ENCODE results near the gene DUSP3.

DNA sequence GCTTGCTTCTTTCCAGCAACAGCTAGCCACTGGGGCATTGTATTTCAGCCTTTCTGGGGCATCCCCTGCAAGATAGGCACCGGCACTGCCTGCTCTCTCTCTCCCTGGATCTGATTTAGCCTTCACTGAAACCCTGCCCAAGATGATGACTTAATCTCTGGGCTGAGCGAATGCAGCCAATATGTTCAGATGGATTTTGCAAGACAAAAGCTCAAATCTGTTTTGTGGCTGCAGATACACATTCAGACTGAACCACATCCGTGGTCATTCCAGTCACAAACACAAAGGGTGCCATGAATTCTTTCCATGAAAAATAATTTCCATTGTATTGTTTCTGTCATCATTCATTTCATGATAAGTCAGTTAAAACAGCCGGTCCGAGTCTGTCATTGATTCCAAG, 44.4 kb downstream of the DUSP3 start:
- TF ChIP-seq, protein P1, sequence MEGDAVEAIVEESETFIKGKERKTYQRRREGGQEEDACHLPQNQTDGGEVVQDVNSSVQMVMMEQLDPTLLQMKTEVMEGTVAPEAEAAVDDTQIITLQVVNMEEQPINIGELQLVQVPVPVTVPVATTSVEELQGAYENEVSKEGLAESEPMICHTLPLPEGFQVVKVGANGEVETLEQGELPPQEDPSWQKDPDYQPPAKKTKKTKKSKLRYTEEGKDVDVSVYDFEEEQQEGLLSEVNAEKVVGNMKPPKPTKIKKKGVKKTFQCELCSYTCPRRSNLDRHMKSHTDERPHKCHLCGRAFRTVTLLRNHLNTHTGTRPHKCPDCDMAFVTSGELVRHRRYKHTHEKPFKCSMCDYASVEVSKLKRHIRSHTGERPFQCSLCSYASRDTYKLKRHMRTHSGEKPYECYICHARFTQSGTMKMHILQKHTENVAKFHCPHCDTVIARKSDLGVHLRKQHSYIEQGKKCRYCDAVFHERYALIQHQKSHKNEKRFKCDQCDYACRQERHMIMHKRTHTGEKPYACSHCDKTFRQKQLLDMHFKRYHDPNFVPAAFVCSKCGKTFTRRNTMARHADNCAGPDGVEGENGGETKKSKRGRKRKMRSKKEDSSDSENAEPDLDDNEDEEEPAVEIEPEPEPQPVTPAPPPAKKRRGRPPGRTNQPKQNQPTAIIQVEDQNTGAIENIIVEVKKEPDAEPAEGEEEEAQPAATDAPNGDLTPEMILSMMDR (conservative IDR thresholded peaks at IDR 0.05) = no peak
- TF ChIP-seq ZFX (IDR thresholded peaks at IDR 0.05) = no peak

All from C4-2B (cell line).